HepG2 (cell line): ENCODE results near the gene CDH22. TPM values are rescaled to one million over a fixed set of nuclear protein-coding genes. Genes with fewer than 3 reads are reported as not detected.

Experiments
- ARID4A ChIP-seq: sonication (generic); formaldehyde crosslinking; IDR thresholded peaks from 2 replicates; pipeline ENCODE4 v1.5.0; 2020; ENCODE audit warnings: mild to moderate bottlenecking, missing genetic modification reagents, borderline replicate concordance
- ATF7 ChIP-seq, 2 experiments: fragments of 450-650 bp in 1 of 2; sonication (generic) in 1 of 2; formaldehyde crosslinking in 1 of 2; IDR thresholded peaks; 2 replicates each; pipeline versions ENCODE4 v1.4.0 to v1.6.1; 2016 to 2020; ENCODE audit warnings: antibody characterized with exemption in 1 of 2, mild to moderate bottlenecking in 1 of 2, missing genetic modification reagents in 1 of 2
- DMTF1 ChIP-seq: sonication (generic); formaldehyde crosslinking; IDR thresholded peaks from 2 replicates; pipeline ENCODE4 v1.4.0; 2020; ENCODE audit warnings: mild to moderate bottlenecking, missing genetic modification reagents
- GABPB1 ChIP-seq: IDR thresholded peaks from 2 replicates; pipeline ENCODE4 v1.6.1; 2016; ENCODE audit warnings: mild to moderate bottlenecking, missing genetic modification reagents, moderate library complexity, missing compliant biosample characterization
- GATA4 ChIP-seq: sonication (generic); IDR thresholded peaks from 2 replicates; pipeline ENCODE4 v1.6.1; 2016; ENCODE audit warnings: antibody characterized with exemption, low read depth, borderline replicate concordance
- HNF4A ChIP-seq: sonication (generic); formaldehyde crosslinking; IDR thresholded peaks from 2 replicates; pipeline ENCODE4 v1.4.0; 2020; ENCODE audit warnings: missing genetic modification reagents
- HNRNPL ChIP-seq: fragments of 200-400 bp; formaldehyde crosslinking; IDR thresholded peaks from 2 replicates; pipeline ENCODE4 v1.6.1; 2017; ENCODE audit warnings: mild to moderate bottlenecking, low read depth, low read length
- JUND ChIP-seq: sonication (generic); formaldehyde crosslinking; IDR thresholded peaks from 2 replicates; pipeline ENCODE4 v1.8.0; 2022; ENCODE audit warnings: mild to moderate bottlenecking, missing genetic modification reagents
- KLF9 ChIP-seq: IDR thresholded peaks from 2 replicates; pipeline ENCODE4 v1.6.1; 2016; ENCODE audit warnings: low read depth
- MATR3 ChIP-seq: sonication (generic); formaldehyde crosslinking; IDR thresholded peaks from 2 replicates; pipeline ENCODE4 v1.4.0; 2020; ENCODE audit warnings: missing genetic modification reagents
- MTA1 ChIP-seq: sonication (generic); formaldehyde crosslinking; IDR thresholded peaks from 2 replicates; pipeline ENCODE4 v1.4.0; 2020; ENCODE audit warnings: missing genetic modification reagents, mild to moderate bottlenecking, borderline replicate concordance
- NFE2L1 ChIP-seq: sonication (generic); formaldehyde crosslinking; IDR thresholded peaks from 2 replicates; pipeline ENCODE4 v1.4.0; 2020; ENCODE audit warnings: missing genetic modification reagents, mild to moderate bottlenecking, borderline replicate concordance
- RFX5 ChIP-seq: IDR thresholded peaks from 2 replicates; pipeline ENCODE4 v1.6.1; 2011; ENCODE audit warnings: low read depth, low read length, improper control_type of control experiment
- SRY ChIP-seq: sonication (generic); formaldehyde crosslinking; IDR thresholded peaks from 2 replicates; pipeline ENCODE4 v1.8.0; 2022; ENCODE audit warnings: mild to moderate bottlenecking, missing genetic modification reagents
- TAF1 ChIP-seq: sonication (generic); formaldehyde crosslinking; IDR thresholded peaks from 2 replicates; pipeline ENCODE4 v1.4.0; 2020; ENCODE audit warnings: missing genetic modification reagents
- ZBTB2 ChIP-seq: sonication (generic); formaldehyde crosslinking; IDR thresholded peaks from 2 replicates; pipeline ENCODE4 v1.8.0; 2022; ENCODE audit warnings: low read depth, missing genetic modification reagents
- ZNF263 ChIP-seq: sonication (generic); formaldehyde crosslinking; IDR thresholded peaks from 2 replicates; pipeline ENCODE4 v1.4.0; 2020; ENCODE audit warnings: missing genetic modification reagents
- ZNF547 ChIP-seq: sonication (generic); formaldehyde crosslinking; IDR thresholded peaks from 2 replicates; pipeline ENCODE4 v1.5.1; 2020; ENCODE audit warnings: mild to moderate bottlenecking, missing genetic modification reagents
- ZNF598 ChIP-seq: sonication (generic); formaldehyde crosslinking; IDR thresholded peaks from 2 replicates; pipeline ENCODE4 v1.5.1; 2020; ENCODE audit warnings: mild to moderate bottlenecking, missing genetic modification reagents, borderline replicate concordance
- ZSCAN31 ChIP-seq: sonication (generic); formaldehyde crosslinking; IDR thresholded peaks from 2 replicates; pipeline ENCODE4 v1.5.0; 2020; ENCODE audit warnings: low read depth, mild to moderate bottlenecking, missing genetic modification reagents
- polyA plus RNA-seq, 8 experiments: library from polyadenylated mRNA; depleted of rRNA in 3 of 8; stranded (reverse) in 7 of 8; unstranded in 1 of 8; fragments of >200 nt; fragmentation: Illumina TruSeq in 4 of 8; extraction: Trizol in 4 of 8; gene quantifications; 2 replicates each; pipeline versions ENCODE4 v1.2.1 to v1.2.3, GENCODE V29; 2011 to 2016; ENCODE audit warnings: low read depth in 4 of 8, missing spikeins in 1 of 8, mixed read lengths in 1 of 8; ENCODE audit not compliant: insufficient read depth in 1 of 8
- total RNA-seq, 5 experiments: library from RNA; depleted of rRNA; stranded (reverse); fragments of >200 nt; fragmentation: Illumina TruSeq; extraction: Trizol; gene quantifications; 2 replicates each; pipeline ENCODE4 v1.2.3, GENCODE V29; 2016; ENCODE audit warnings: low read depth in 1 of 5
- TF ChIP-seq, protein P1 (sequence below): sonication (generic); formaldehyde crosslinking; IDR thresholded peaks from 2 replicates; pipeline ENCODE4 v1.5.0; 2020; ENCODE audit warnings: missing genetic modification reagents

Gene CDH22
- total and polyA plus RNA-seq, 2 of the 13 experiments (the other 11 are each of a cell fraction or from before 2014, with no cell fraction given), result not detected

- TF ChIP-seq GABPB1 (CRISPR knock-in tag) (no peak), GATA4 (no peak), JUND (no peak), MATR3 (CRISPR knock-in tag) (no peak), HNRNPL (no peak), DMTF1 (CRISPR knock-in tag) (no peak), ZNF598 (no peak), TAF1 (CRISPR knock-in tag) (peak; percentile 12; the same call in 1 of the 2 replicates), MTA1 (CRISPR knock-in tag) (no peak), ATF7 (IDR thresholded peaks at IDR 0.05) (no peak), ATF7 (CRISPR knock-in tag; IDR thresholded peaks at IDR 0.05) (no peak), RFX5 (no peak), SRY (CRISPR knock-in tag) (no peak), ZSCAN31 (CRISPR knock-in tag) (no peak), HNF4A (CRISPR knock-in tag) (no peak), ARID4A (CRISPR knock-in tag) (no peak), KLF9 (CRISPR knock-in tag) (no peak), ZNF263 (CRISPR knock-in tag) (no peak), ZNF547 (no peak), NFE2L1 (no peak), ZBTB2 (CRISPR knock-in tag) (no peak)
- TF ChIP-seq, protein P1, sequence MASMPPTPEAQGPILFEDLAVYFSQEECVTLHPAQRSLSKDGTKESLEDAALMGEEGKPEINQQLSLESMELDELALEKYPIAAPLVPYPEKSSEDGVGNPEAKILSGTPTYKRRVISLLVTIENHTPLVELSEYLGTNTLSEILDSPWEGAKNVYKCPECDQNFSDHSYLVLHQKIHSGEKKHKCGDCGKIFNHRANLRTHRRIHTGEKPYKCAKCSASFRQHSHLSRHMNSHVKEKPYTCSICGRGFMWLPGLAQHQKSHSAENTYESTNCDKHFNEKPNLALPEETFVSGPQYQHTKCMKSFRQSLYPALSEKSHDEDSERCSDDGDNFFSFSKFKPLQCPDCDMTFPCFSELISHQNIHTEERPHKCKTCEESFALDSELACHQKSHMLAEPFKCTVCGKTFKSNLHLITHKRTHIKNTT, result no peak
These were observed 134.4 kb downstream of the CDH22 start (continued) for GRCh38 chr20:46173652-46174468.
